Panc1 (cell line): ENCODE measurements around the gene QRFP.

Experiments
- CTCF ChIP-seq: fragments of 450-650 bp; IDR thresholded peaks from 2 replicates; pipeline ENCODE4 v1.5.1; 2017; ENCODE audit warnings: mild to moderate bottlenecking
- POLR2AphosphoS5 ChIP-seq: IDR thresholded peaks from 2 replicates; pipeline ENCODE4 v1.6.1; 2012; ENCODE audit warnings: mild to moderate bottlenecking, low read depth, low read length, moderate library complexity
- REST ChIP-seq, 2 experiments: IDR thresholded peaks; 2 replicates each; pipeline ENCODE4 v1.6.1; 2011 to 2012; ENCODE audit warnings: low read depth in 2 of 2, control low read depth in 1 of 2, low read length in 1 of 2, mild to moderate bottlenecking in 1 of 2, moderate library complexity in 1 of 2; ENCODE audit not compliant: insufficient read depth in 1 of 2
- SIN3A ChIP-seq: IDR thresholded peaks from 2 replicates; pipeline ENCODE4 v1.6.1; 2012; ENCODE audit warnings: low read depth, mild to moderate bottlenecking, low read length, moderate library complexity, borderline replicate concordance; ENCODE audit not compliant: insufficient read depth

GRCh38 chr9:130934702-130935647 is 38.4 kb upstream of the QRFP start:
- TF ChIP-seq CTCF = no peak
- no peak for TF ChIP-seq REST (IDR thresholded peaks at IDR 0.05; ENCODE audit: insufficient read depth in 1 of 2, low read depth in 2 of 2, low read length in 1 of 2)
- TF ChIP-seq POLR2AphosphoS5 = no peak
- no peak for TF ChIP-seq SIN3A
